DOHH2 (cell line): ENCODE data around the gene CCDC38.

Experiments used
- H3F3A ChIP-seq: fragments of 200-600 bp; sonication (generic), shearing (Covaris generic); 2 replicates; pipeline ENCODE4 v1.6.0; 2016; ENCODE audit warnings: antibody characterized with exemption, mild to moderate bottlenecking; ENCODE audit not compliant: control insufficient read depth, insufficient read depth
- H3K27ac ChIP-seq: fragments of 200-600 bp; sonication (generic); 2 replicates; pipeline ENCODE4 v1.5.1; 2014; ENCODE audit warnings: low read depth, mild to moderate bottlenecking, low read length, moderate library complexity
- H3K27me3 ChIP-seq: fragments of 200-600 bp; sonication (generic); 2 replicates; pipeline ENCODE4 v1.6.1; 2014; ENCODE audit warnings: mild to moderate bottlenecking, low read length, mixed read lengths; ENCODE audit not compliant: control insufficient read depth
- H3K36me3 ChIP-seq: fragments of 200-600 bp; sonication (generic); 2 replicates; pipeline ENCODE4 v1.6.1; 2014; ENCODE audit warnings: mild to moderate bottlenecking, low read length, moderate library complexity, mixed read lengths; ENCODE audit not compliant: control insufficient read depth
- H3K4me1 ChIP-seq: fragments of 200-600 bp; sonication (generic); 2 replicates; pipeline ENCODE4 v1.6.1; 2014; ENCODE audit warnings: mild to moderate bottlenecking, low read length, mixed read lengths; ENCODE audit not compliant: control insufficient read depth
- H3K4me2 ChIP-seq: fragments of 200-600 bp; sonication (generic); 2 replicates; pipeline ENCODE4 v1.6.0; 2014; ENCODE audit warnings: mild to moderate bottlenecking, low read length, moderate library complexity
- H3K4me3 ChIP-seq: fragments of 200-600 bp; sonication (generic); 2 replicates; pipeline ENCODE4 v1.5.1; 2014; ENCODE audit warnings: mild to moderate bottlenecking, low read length, mixed read lengths
- H3K79me2 ChIP-seq: fragments of 200-600 bp; sonication (generic); 2 replicates; pipeline ENCODE4 v1.6.1; 2014; ENCODE audit warnings: mild to moderate bottlenecking, low read length, mixed read lengths; ENCODE audit not compliant: control insufficient read depth
- H3K9me2 ChIP-seq: fragments of 200-600 bp; sonication (generic); replicated peaks from 2 replicates; pipeline ENCODE4 v1.6.1; 2014; ENCODE audit warnings: mild to moderate bottlenecking, low read length, mixed read lengths; ENCODE audit not compliant: control insufficient read depth
- H3K9me3 ChIP-seq: fragments of 200-600 bp; sonication (generic); 2 replicates; pipeline ENCODE4 v1.6.1; 2014; ENCODE audit warnings: antibody characterized with exemption, low read length, mixed read lengths; ENCODE audit not compliant: control insufficient read depth, insufficient read depth
- H4K20me1 ChIP-seq: fragments of 200-600 bp; sonication (generic); 2 replicates; pipeline ENCODE4 v1.6.0; 2014; ENCODE audit warnings: low read depth, mild to moderate bottlenecking, antibody characterized with exemption, low read length, moderate library complexity; ENCODE audit not compliant: control insufficient read depth, insufficient read depth
- EZH2phosphoT487 ChIP-seq: fragments of 200-600 bp; sonication (generic); IDR thresholded peaks from 2 replicates; pipeline ENCODE4 v1.6.1; 2017; ENCODE audit warnings: borderline replicate concordance, mild to moderate bottlenecking, antibody characterized with exemption, low read length, moderate library complexity, mixed read lengths
- TF ChIP-seq, protein P1 (sequence below): fragments of 200-600 bp; sonication (generic); IDR thresholded peaks from one replicate; pipeline ENCODE4 v1.5.1; 2014; ENCODE audit warnings: antibody characterized with exemption, mild to moderate bottlenecking, low read depth, low read length; ENCODE audit not compliant: poor library complexity, severe bottlenecking

CCDC38 gene

GRCh38 chr12:95836630-95837239 is 105.7 kb downstream of the CCDC38 start:
- H3K27ac ChIP-seq: no peak overlapping the region
- no peak overlapping the region for H3K4me2 ChIP-seq
- no peaks in the 10 kb centered on the region for H3K9me3 ChIP-seq
- no peaks in the 10 kb centered on the region for H3F3A ChIP-seq
- no peaks in the 10 kb centered on the region for H3K79me2 ChIP-seq
- no peaks in the 10 kb centered on the region for H3K4me1 ChIP-seq
- H3K27me3 ChIP-seq: peaks cover 17% of the 10 kb centered on the region
- no peaks in the 10 kb centered on the region for H3K9me2 ChIP-seq
- no peaks in the 10 kb centered on the region for H4K20me1 ChIP-seq
- TF ChIP-seq, protein P1, sequence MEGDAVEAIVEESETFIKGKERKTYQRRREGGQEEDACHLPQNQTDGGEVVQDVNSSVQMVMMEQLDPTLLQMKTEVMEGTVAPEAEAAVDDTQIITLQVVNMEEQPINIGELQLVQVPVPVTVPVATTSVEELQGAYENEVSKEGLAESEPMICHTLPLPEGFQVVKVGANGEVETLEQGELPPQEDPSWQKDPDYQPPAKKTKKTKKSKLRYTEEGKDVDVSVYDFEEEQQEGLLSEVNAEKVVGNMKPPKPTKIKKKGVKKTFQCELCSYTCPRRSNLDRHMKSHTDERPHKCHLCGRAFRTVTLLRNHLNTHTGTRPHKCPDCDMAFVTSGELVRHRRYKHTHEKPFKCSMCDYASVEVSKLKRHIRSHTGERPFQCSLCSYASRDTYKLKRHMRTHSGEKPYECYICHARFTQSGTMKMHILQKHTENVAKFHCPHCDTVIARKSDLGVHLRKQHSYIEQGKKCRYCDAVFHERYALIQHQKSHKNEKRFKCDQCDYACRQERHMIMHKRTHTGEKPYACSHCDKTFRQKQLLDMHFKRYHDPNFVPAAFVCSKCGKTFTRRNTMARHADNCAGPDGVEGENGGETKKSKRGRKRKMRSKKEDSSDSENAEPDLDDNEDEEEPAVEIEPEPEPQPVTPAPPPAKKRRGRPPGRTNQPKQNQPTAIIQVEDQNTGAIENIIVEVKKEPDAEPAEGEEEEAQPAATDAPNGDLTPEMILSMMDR: no peak
- no peak for TF ChIP-seq EZH2phosphoT487
- no peaks in the 10 kb centered on the region for H3K36me3 ChIP-seq
- H3K4me3 ChIP-seq: no peak overlapping the region

DNA sequence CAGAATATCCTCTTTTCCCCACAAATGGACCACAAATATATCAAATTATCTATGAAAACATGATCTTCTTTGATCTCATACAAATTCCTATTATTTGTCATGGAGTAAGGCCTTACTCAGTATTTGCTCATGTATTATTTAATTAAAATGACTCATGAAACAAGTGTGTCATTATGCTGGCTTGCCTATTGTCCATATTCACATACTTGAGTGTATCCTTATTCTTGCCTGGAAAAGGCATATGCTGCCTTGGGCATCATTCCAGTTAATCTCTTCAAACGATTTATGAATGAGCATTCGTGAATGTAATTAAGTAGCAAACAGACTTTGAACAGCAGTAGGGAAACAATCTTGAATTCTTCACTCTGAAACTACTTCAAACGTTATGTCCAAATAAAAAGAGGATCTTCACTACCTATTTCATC is 106.2 kb downstream of the CCDC38 start:
- H4K20me1 ChIP-seq: no peaks in the 10 kb centered on the region
- no peaks in the 10 kb centered on the region for H3K9me2 ChIP-seq
- H3F3A ChIP-seq: no peaks in the 10 kb centered on the region
- H3K36me3 ChIP-seq: no peaks in the 10 kb centered on the region
- no peak for TF ChIP-seq EZH2phosphoT487
- H3K27ac ChIP-seq: no peak overlapping the region
- no peaks in the 10 kb centered on the region for H3K9me3 ChIP-seq
- no peak overlapping the region for H3K4me3 ChIP-seq
- no peaks in the 10 kb centered on the region for H3K79me2 ChIP-seq
- H3K4me2 ChIP-seq: no peak overlapping the region
- peaks cover 19% of the 10 kb centered on the region for H3K27me3 ChIP-seq
- H3K4me1 ChIP-seq: no peaks in the 10 kb centered on the region

GRCh38 chr12:95834572-95834971 is 107.8 kb downstream of the CCDC38 start:
- H3K79me2 ChIP-seq: no peaks in the 10 kb centered on the region
- H4K20me1 ChIP-seq: no peaks in the 10 kb centered on the region
- peaks cover 30% of the 10 kb centered on the region for H3K27me3 ChIP-seq
- H3K9me2 ChIP-seq: no peaks in the 10 kb centered on the region
- no peak overlapping the region for H3K4me2 ChIP-seq
- H3K4me3 ChIP-seq: no peak overlapping the region
- TF ChIP-seq, protein P1: no peak
- no peak for TF ChIP-seq EZH2phosphoT487
- no peaks in the 10 kb centered on the region for H3K36me3 ChIP-seq
- H3F3A ChIP-seq: no peaks in the 10 kb centered on the region
- H3K9me3 ChIP-seq: no peaks in the 10 kb centered on the region
- no peaks in the 10 kb centered on the region for H3K4me1 ChIP-seq
- no peak overlapping the region for H3K27ac ChIP-seq

GRCh38 chr12:95830335-95831089 is 111.9 kb downstream of the CCDC38 start:
- TF ChIP-seq, protein P1: no peak
- TF ChIP-seq EZH2phosphoT487: no peak
- H3K9me2 ChIP-seq: no peaks in the 10 kb centered on the region
- H3F3A ChIP-seq: no peaks in the 10 kb centered on the region
- H4K20me1 ChIP-seq: no peaks in the 10 kb centered on the region
- H3K27ac ChIP-seq: no peak overlapping the region
- no peaks in the 10 kb centered on the region for H3K36me3 ChIP-seq
- no peaks in the 10 kb centered on the region for H3K9me3 ChIP-seq
- H3K4me1 ChIP-seq: no peaks in the 10 kb centered on the region
- H3K79me2 ChIP-seq: no peaks in the 10 kb centered on the region
- H3K4me2 ChIP-seq: no peak overlapping the region
- no peak overlapping the region for H3K4me3 ChIP-seq
- H3K27me3 ChIP-seq: peaks cover 29% of the 10 kb centered on the region
